K562 (cell line): ENCODE results near the gene FBXW11. TPM values are rescaled to one million over a fixed set of nuclear protein-coding genes. Genes with fewer than 3 reads are reported as not detected.

ENCODE experiments used
- ATAC-seq: fragments of 200-7000 bp; cut with Tn5 transposase; 3 replicates; pipeline ENCODE4 v1.9.1; 2020; ENCODE audit warnings: moderate library complexity
- BruUV-seq: library from RNA; stranded (reverse); fragments of 400-500 nt; replicated peaks from 2 replicates; lab custom pipeline; 2021; lab: Mats Ljungman, UMichigan
- CTCF ChIA-PET: fragments of 300-600 bp; formaldehyde crosslinking; extraction: SDS; loops from one replicate; lab custom pipeline; 2021; ENCODE audit warnings: low intra/inter-chr PET ratio; lab: Yijun Ruan, JAX
- POLR2A ChIA-PET: fragments of 300-600, 350-650 bp; sonication (Branson Sonifier 250); formaldehyde crosslinking; extraction: SDS; loops from one replicate; lab custom pipeline; 2021; ENCODE audit warnings: antibody characterized with exemption, inconsistent platforms; lab: Yijun Ruan, JAX
- DNase-seq, 4 experiments: peaks; one replicate each; pipeline versions ENCODE4 v3.0.0 to v3.0.0-alpha.2; 2011 to 2018; ENCODE audit warnings: low spot score in 3 of 4, mixed read lengths in 3 of 4; ENCODE audit errors: extremely low read depth in 1 of 4
- FAIRE-seq: peaks from 2 replicates; lab custom pipeline; 2011; peaks lifted over from hg19 to GRCh38; lab: Jason Lieb, UNC
- H2AFZ ChIP-seq: 2 replicates; pipeline ENCODE4 v1.6.0; 2011; ENCODE audit warnings: low read depth, low read length, control low read depth, inconsistent platforms
- H3K27ac ChIP-seq: fragments of 200-600 bp; 3 replicates; pipeline ENCODE4 v1.8.0; 2011; ENCODE audit warnings: low read depth, mild to moderate bottlenecking, control low read depth, inconsistent platforms, low read length, moderate library complexity, mixed read lengths; ENCODE audit errors: extremely low read depth
- H3K27me3 ChIP-seq, 2 experiments: fragments of 300-600 bp in 1 of 2; 2 replicates in 1 of 2; 3 replicates in 1 of 2; pipeline versions ENCODE4 v1.6.0 to v1.8.0; 2011; ENCODE audit warnings: inconsistent platforms in 2 of 2, low read length in 2 of 2, mild to moderate bottlenecking in 1 of 2, mixed read lengths in 1 of 2, moderate library complexity in 1 of 2; ENCODE audit not compliant: control insufficient read depth in 2 of 2, insufficient read depth in 2 of 2
- H3K36me3 ChIP-seq: fragments of 300-600 bp; 3 replicates; pipeline ENCODE4 v1.8.0; 2011; ENCODE audit warnings: mild to moderate bottlenecking, low read length, inconsistent platforms; ENCODE audit not compliant: control insufficient read depth, insufficient read depth
- H3K4me1 ChIP-seq, 2 experiments: fragments of 200-600 bp in 1 of 2; replicated peaks in 1 of 2; 2 replicates in 1 of 2; 3 replicates in 1 of 2; pipeline versions ENCODE4 v1.5.1 to v1.8.0; 2011; ENCODE audit warnings: inconsistent platforms in 2 of 2, low read length in 2 of 2, mild to moderate bottlenecking in 1 of 2, mixed read lengths in 1 of 2, moderate library complexity in 1 of 2; ENCODE audit not compliant: control insufficient read depth in 2 of 2, insufficient read depth in 2 of 2
- H3K4me2 ChIP-seq: 2 replicates; pipeline ENCODE4 v1.6.1; 2011; ENCODE audit warnings: low read length, control low read depth, inconsistent platforms, mixed read lengths; ENCODE audit not compliant: insufficient read depth
- H3K4me3 ChIP-seq: fragments of 200-600 bp; sonication (generic), shearing (Covaris generic); 2 replicates; pipeline ENCODE4 v1.5.1; 2016; ENCODE audit warnings: control low read depth, inconsistent platforms
- H3K79me2 ChIP-seq: fragments of 200-600 bp; 3 replicates; pipeline ENCODE4 v1.8.0; 2011; ENCODE audit warnings: low read length, inconsistent platforms; ENCODE audit not compliant: control insufficient read depth, insufficient read depth
- H3K9ac ChIP-seq, 2 experiments: 2 replicates each; pipeline versions ENCODE4 v1.6.0 to v1.6.1; 2011; ENCODE audit warnings: low read depth in 2 of 2, low read length in 2 of 2, control low read depth in 1 of 2, inconsistent platforms in 1 of 2, mild to moderate bottlenecking in 1 of 2, mixed read lengths in 1 of 2; ENCODE audit not compliant: insufficient read depth in 1 of 2
- H3K9me1 ChIP-seq: one replicate; pipeline ENCODE4 v1.6.0; 2011; ENCODE audit warnings: inconsistent platforms, mild to moderate bottlenecking, low read length, moderate library complexity; ENCODE audit not compliant: control insufficient read depth, insufficient read depth
- H3K9me3 ChIP-seq: replicated peaks from 2 replicates; pipeline ENCODE4 v1.5.1; 2011; ENCODE audit warnings: low read depth, low read length, inconsistent platforms; ENCODE audit not compliant: control insufficient read depth, insufficient read depth
- H4K20me1 ChIP-seq: replicated peaks from 2 replicates; pipeline ENCODE4 v1.6.1; 2011; ENCODE audit warnings: low read length, inconsistent platforms, mixed read lengths; ENCODE audit not compliant: control insufficient read depth, insufficient read depth
- CBFA2T2 ChIP-seq: fragments of 450-650 bp; conservative IDR thresholded peaks from 2 replicates; pipeline ENCODE4 v1.6.1; 2017; ENCODE audit warnings: mild to moderate bottlenecking
- EHMT2 ChIP-seq: fragments of 450-650 bp; IDR thresholded peaks from 2 replicates; pipeline ENCODE4 v1.6.1; 2018; ENCODE audit warnings: antibody characterized with exemption
- MAFG ChIP-seq: fragments of 450-650 bp; conservative IDR thresholded peaks from 2 replicates; pipeline ENCODE4 v1.6.1; 2016; ENCODE audit warnings: missing genetic modification characterization, missing compliant biosample characterization
- MTA2 ChIP-seq: fragments of 450-650 bp; IDR thresholded peaks from 2 replicates; pipeline ENCODE4 v1.6.1; 2016; ENCODE audit warnings: low read depth
- ZNF57 ChIP-seq: fragments of 450-650 bp; formaldehyde crosslinking; IDR thresholded peaks from 2 replicates; pipeline ENCODE4 v1.4.0; 2020; ENCODE audit warnings: mild to moderate bottlenecking, moderate library complexity
- WGBS: fragments of 100-300 bp; shearing (Covaris generic); methylation state at CpG from one replicate; pipeline ENCODE4 v1.1.6; 2016; ENCODE audit warnings: low coverage, mixed read lengths; ENCODE audit not compliant: insufficient coverage; ENCODE audit errors: missing lambda C conversion rate; 5-methylcytosine and 5-hydroxymethylcytosine counted together
- in situ Hi-C: fragments of 300-500 bp; cut with MboI; formaldehyde crosslinking; loops from 4 replicates; pipeline ENCODE4 v1.15.0; 2018; ENCODE audit warnings: inconsistent platforms, mixed read lengths
- intact Hi-C: fragments of 100-400 bp; cut with micrococcal nuclease; formaldehyde crosslinking; loops from 2 replicates; pipeline ENCODE4 v1.14.2; 2022
- polyA plus RNA-seq, 8 experiments: library from polyadenylated mRNA; depleted of rRNA in 4 of 8; stranded (reverse) in 5 of 8; unstranded in 3 of 8; fragments of >200 nt; fragmentation: Nextera tagmentation in 2 of 8; fragmentation: Illumina TruSeq in 1 of 8; extraction: Ambion mirVana in 2 of 8; extraction: Trizol in 1 of 8; gene quantifications; 2 replicates each; pipeline versions ENCODE4 v1.2.1 to v1.2.3, GENCODE V29; 2011 to 2014; ENCODE audit warnings: inconsistent platforms in 1 of 8, missing spikeins in 1 of 8
- total RNA-seq, 7 experiments: library from RNA; depleted of rRNA in 6 of 7; stranded (reverse); fragments of >200 nt in 6 of 7; fragmentation: Illumina TruSeq in 2 of 7; extraction: Trizol in 2 of 7; gene quantifications; 2 replicates each; pipeline versions ENCODE4 v1.2.1 to v1.2.3, GENCODE V29; 2011 to 2021; ENCODE audit warnings: low replicate concordance in 1 of 7
- TF ChIP-seq, protein P1 (sequence below): sonication (generic); formaldehyde crosslinking; IDR thresholded peaks from 2 replicates; pipeline ENCODE4 v1.8.0; 2023; ENCODE audit warnings: missing genetic modification reagents, mild to moderate bottlenecking, borderline replicate concordance
- TF ChIP-seq, protein P2 (sequence below): fragments of 450-650 bp; IDR thresholded peaks from 2 replicates; pipeline ENCODE4 v1.6.1; 2016; ENCODE audit warnings: mild to moderate bottlenecking, moderate library complexity

FBXW11 gene
- total and polyA plus RNA-seq, 9 of the 15 experiments (the other 6 are each of a cell fraction or from before 2014, with no cell fraction given) = 3.0 to 28.6 (median 23.6) TPM

DNA sequence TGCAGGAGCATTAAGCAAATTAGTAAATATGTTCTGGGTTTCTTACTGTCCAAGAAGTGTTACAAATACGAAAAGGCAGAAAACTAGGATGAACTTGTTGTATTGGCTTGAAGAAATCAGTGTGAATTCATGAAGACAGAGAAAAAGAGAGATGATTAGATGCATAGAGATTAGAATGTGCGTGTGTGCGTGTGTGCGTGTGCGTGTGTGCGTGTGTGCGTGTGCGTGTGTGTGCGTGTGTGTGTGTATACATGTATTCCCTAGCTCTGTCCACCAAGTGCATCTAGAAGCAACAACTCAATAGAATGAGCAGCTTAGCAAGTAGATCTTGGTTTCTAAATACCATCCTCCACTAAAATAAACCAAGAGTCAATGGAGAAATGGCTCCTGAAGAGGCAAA, 179.3 kb downstream of the FBXW11 start:
- H2AFZ ChIP-seq = no peak overlapping the region
- no peak overlapping the region for H3K9ac ChIP-seq
- H3K27me3 ChIP-seq = peaks cover 0 to 12% of the 10 kb centered on the region in 2 experiments; a peak in 3 of 5 replicates
- H3K27ac ChIP-seq = no peak overlapping the region
- intact Hi-C loops = no loop called here
- no peak overlapping the region for H3K4me3 ChIP-seq
- H3K4me2 ChIP-seq = no peak overlapping the region
- in situ Hi-C loops = no loop called here
- H3K79me2 ChIP-seq = no peaks in the 10 kb centered on the region
- no peaks in the 10 kb centered on the region for H4K20me1 ChIP-seq
- H3K9me1 ChIP-seq = no peaks in the 10 kb centered on the region
- FAIRE-seq = no peak
- no peaks in the 10 kb centered on the region for H3K36me3 ChIP-seq
- CTCF ChIA-PET = no interaction called here
- ATAC-seq = no peak
- BruUV-seq = no TSS peak
- no peaks in the 10 kb centered on the region for H3K9me3 ChIP-seq
- DNase-seq = no peak
- POLR2A ChIA-PET = no interaction called here
- no peaks in the 10 kb centered on the region for H3K4me1 ChIP-seq
- 30% methylated on average over 9 of the region's 9 CpGs for WGBS
- TF ChIP-seq CBFA2T2 (no peak), MTA2 (no peak), EHMT2 (no peak), ZNF57 (CRISPR knock-in tag) (no peak), MAFG (tag) (no peak)
- TF ChIP-seq, protein P1, sequence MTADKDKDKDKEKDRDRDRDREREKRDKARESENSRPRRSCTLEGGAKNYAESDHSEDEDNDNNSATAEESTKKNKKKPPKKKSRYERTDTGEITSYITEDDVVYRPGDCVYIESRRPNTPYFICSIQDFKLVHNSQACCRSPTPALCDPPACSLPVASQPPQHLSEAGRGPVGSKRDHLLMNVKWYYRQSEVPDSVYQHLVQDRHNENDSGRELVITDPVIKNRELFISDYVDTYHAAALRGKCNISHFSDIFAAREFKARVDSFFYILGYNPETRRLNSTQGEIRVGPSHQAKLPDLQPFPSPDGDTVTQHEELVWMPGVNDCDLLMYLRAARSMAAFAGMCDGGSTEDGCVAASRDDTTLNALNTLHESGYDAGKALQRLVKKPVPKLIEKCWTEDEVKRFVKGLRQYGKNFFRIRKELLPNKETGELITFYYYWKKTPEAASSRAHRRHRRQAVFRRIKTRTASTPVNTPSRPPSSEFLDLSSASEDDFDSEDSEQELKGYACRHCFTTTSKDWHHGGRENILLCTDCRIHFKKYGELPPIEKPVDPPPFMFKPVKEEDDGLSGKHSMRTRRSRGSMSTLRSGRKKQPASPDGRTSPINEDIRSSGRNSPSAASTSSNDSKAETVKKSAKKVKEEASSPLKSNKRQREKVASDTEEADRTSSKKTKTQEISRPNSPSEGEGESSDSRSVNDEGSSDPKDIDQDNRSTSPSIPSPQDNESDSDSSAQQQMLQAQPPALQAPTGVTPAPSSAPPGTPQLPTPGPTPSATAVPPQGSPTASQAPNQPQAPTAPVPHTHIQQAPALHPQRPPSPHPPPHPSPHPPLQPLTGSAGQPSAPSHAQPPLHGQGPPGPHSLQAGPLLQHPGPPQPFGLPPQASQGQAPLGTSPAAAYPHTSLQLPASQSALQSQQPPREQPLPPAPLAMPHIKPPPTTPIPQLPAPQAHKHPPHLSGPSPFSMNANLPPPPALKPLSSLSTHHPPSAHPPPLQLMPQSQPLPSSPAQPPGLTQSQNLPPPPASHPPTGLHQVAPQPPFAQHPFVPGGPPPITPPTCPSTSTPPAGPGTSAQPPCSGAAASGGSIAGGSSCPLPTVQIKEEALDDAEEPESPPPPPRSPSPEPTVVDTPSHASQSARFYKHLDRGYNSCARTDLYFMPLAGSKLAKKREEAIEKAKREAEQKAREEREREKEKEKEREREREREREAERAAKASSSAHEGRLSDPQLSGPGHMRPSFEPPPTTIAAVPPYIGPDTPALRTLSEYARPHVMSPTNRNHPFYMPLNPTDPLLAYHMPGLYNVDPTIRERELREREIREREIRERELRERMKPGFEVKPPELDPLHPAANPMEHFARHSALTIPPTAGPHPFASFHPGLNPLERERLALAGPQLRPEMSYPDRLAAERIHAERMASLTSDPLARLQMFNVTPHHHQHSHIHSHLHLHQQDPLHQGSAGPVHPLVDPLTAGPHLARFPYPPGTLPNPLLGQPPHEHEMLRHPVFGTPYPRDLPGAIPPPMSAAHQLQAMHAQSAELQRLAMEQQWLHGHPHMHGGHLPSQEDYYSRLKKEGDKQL (CRISPR knock-in tag) = no peak
- TF ChIP-seq, protein P2, sequence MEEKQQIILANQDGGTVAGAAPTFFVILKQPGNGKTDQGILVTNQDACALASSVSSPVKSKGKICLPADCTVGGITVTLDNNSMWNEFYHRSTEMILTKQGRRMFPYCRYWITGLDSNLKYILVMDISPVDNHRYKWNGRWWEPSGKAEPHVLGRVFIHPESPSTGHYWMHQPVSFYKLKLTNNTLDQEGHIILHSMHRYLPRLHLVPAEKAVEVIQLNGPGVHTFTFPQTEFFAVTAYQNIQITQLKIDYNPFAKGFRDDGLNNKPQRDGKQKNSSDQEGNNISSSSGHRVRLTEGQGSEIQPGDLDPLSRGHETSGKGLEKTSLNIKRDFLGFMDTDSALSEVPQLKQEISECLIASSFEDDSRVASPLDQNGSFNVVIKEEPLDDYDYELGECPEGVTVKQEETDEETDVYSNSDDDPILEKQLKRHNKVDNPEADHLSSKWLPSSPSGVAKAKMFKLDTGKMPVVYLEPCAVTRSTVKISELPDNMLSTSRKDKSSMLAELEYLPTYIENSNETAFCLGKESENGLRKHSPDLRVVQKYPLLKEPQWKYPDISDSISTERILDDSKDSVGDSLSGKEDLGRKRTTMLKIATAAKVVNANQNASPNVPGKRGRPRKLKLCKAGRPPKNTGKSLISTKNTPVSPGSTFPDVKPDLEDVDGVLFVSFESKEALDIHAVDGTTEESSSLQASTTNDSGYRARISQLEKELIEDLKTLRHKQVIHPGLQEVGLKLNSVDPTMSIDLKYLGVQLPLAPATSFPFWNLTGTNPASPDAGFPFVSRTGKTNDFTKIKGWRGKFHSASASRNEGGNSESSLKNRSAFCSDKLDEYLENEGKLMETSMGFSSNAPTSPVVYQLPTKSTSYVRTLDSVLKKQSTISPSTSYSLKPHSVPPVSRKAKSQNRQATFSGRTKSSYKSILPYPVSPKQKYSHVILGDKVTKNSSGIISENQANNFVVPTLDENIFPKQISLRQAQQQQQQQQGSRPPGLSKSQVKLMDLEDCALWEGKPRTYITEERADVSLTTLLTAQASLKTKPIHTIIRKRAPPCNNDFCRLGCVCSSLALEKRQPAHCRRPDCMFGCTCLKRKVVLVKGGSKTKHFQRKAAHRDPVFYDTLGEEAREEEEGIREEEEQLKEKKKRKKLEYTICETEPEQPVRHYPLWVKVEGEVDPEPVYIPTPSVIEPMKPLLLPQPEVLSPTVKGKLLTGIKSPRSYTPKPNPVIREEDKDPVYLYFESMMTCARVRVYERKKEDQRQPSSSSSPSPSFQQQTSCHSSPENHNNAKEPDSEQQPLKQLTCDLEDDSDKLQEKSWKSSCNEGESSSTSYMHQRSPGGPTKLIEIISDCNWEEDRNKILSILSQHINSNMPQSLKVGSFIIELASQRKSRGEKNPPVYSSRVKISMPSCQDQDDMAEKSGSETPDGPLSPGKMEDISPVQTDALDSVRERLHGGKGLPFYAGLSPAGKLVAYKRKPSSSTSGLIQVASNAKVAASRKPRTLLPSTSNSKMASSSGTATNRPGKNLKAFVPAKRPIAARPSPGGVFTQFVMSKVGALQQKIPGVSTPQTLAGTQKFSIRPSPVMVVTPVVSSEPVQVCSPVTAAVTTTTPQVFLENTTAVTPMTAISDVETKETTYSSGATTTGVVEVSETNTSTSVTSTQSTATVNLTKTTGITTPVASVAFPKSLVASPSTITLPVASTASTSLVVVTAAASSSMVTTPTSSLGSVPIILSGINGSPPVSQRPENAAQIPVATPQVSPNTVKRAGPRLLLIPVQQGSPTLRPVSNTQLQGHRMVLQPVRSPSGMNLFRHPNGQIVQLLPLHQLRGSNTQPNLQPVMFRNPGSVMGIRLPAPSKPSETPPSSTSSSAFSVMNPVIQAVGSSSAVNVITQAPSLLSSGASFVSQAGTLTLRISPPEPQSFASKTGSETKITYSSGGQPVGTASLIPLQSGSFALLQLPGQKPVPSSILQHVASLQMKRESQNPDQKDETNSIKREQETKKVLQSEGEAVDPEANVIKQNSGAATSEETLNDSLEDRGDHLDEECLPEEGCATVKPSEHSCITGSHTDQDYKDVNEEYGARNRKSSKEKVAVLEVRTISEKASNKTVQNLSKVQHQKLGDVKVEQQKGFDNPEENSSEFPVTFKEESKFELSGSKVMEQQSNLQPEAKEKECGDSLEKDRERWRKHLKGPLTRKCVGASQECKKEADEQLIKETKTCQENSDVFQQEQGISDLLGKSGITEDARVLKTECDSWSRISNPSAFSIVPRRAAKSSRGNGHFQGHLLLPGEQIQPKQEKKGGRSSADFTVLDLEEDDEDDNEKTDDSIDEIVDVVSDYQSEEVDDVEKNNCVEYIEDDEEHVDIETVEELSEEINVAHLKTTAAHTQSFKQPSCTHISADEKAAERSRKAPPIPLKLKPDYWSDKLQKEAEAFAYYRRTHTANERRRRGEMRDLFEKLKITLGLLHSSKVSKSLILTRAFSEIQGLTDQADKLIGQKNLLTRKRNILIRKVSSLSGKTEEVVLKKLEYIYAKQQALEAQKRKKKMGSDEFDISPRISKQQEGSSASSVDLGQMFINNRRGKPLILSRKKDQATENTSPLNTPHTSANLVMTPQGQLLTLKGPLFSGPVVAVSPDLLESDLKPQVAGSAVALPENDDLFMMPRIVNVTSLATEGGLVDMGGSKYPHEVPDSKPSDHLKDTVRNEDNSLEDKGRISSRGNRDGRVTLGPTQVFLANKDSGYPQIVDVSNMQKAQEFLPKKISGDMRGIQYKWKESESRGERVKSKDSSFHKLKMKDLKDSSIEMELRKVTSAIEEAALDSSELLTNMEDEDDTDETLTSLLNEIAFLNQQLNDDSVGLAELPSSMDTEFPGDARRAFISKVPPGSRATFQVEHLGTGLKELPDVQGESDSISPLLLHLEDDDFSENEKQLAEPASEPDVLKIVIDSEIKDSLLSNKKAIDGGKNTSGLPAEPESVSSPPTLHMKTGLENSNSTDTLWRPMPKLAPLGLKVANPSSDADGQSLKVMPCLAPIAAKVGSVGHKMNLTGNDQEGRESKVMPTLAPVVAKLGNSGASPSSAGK = no peak
